H1 (cell line): ENCODE data around the gene LYAR. TPM values are rescaled to one million over a fixed set of nuclear protein-coding genes. Genes with fewer than 3 reads are reported as not detected.

ENCODE experiments used
- BCL11A ChIP-seq, 2 experiments: IDR thresholded peaks; one replicate each; pipeline ENCODE4 v1.6.1; 2011; ENCODE audit warnings: low read depth in 2 of 2, low read length in 2 of 2, mild to moderate bottlenecking in 2 of 2
- GABPA ChIP-seq: IDR thresholded peaks from 2 replicates; pipeline ENCODE4 v1.6.1; 2011; ENCODE audit warnings: mild to moderate bottlenecking, low read length, moderate library complexity, borderline replicate concordance; ENCODE audit not compliant: insufficient read depth
- JUND ChIP-seq: IDR thresholded peaks from 2 replicates; pipeline ENCODE4 v1.6.1; 2011; ENCODE audit warnings: mild to moderate bottlenecking, improper control_type of control experiment, low read length
- SP2 ChIP-seq: IDR thresholded peaks from 2 replicates; pipeline ENCODE4 v1.6.1; 2012; ENCODE audit warnings: mild to moderate bottlenecking, low read length, inconsistent platforms
- polyA plus RNA-seq, 7 experiments: library from polyadenylated mRNA; depleted of rRNA in 3 of 7; stranded (reverse) in 5 of 7; unstranded in 2 of 7; fragments of >200 nt in 5 of 7; fragments of 200-250 nt in 2 of 7; gene quantifications; 1 replicate in 5 of 7; 2 replicates in 1 of 7; 4 replicates in 1 of 7; pipeline versions ENCODE4 v1.2.1 to v1.2.3, GENCODE V29; 2011 to 2013; ENCODE audit warnings: missing spikeins in 2 of 7, mixed read lengths in 2 of 7
- total RNA-seq: library from RNA; stranded (reverse); fragmentation: NEBNext Ultra II Directional; extraction: Animal tissue kit (Norgen Biotek cat#: 25700); gene quantifications from 2 replicates; pipeline ENCODE4 v1.2.1, GENCODE V29; 2021

The LYAR gene
- total and polyA plus RNA-seq, 2 of the 8 experiments (the other 6 are each of a cell fraction or from before 2014, with no cell fraction given) = 6.5 to 46.9 TPM

GRCh38 chr4:4317496-4318232 lies 27.7 kb upstream of the LYAR start (continued):
- TF ChIP-seq BCL11A (IDR thresholded peaks at IDR 0.05; ENCODE audit: low read depth in 2 of 2, low read length in 2 of 2) (no peak), GABPA (no peak), JUND (no peak), SP2 (no peak)
- TF ChIP-seq, all 59 proteins: peak for 0
